ENCODE data around the gene CISD1. TPM values are rescaled to one million over a fixed set of nuclear protein-coding genes. Genes with fewer than 3 reads are reported as not detected.

CISD1 gene
- total and polyA plus RNA-seq, 2 of the 4 experiments (the other 2 are of a cell fraction), result 28.2 to 34.6 TPM

GRCh38 chr10:58239561-58240169 lies 29.3 kb upstream of the CISD1 start:
- intact Hi-C loops (cut with micrococcal nuclease), result loop anchor here (10.0 kb wide), 1 partner anchor 1425 kb away; no protein-coding TSS in a partner anchor
- no peaks in the 10 kb centered on the region for H3K27me3 ChIP-seq (ENCODE audit: control insufficient read depth, insufficient read depth, low read length)
- ATAC-seq (ENCODE audit: low read depth) (peak; percentile 31), DNase-seq (no peak)
- dilution Hi-C loops (cut with HindIII; ENCODE audit: low sequenced_read_pairs, unreplicated experiment), result no loop called here
- H2BK15ac ChIP-seq (ENCODE audit: low read depth, low read length), result peak overlapping the region; percentile 20; the same call in 1 of the 3 replicates
- H3K4me1 ChIP-seq (ENCODE audit: control insufficient read depth, insufficient read depth, low read length), result peaks cover 18% of the 10 kb centered on the region
- H2BK20ac ChIP-seq (ENCODE audit: low read depth, low read length), result no peak overlapping the region
- H3K18ac ChIP-seq (ENCODE audit: low read depth, low read length), result peak overlapping the region; percentile 47; the same call in 1 of the 2 replicates
- H3K9ac ChIP-seq (ENCODE audit: low read depth, low read length), result no peak overlapping the region
- H3K36me3 ChIP-seq (ENCODE audit: control insufficient read depth, insufficient read depth, low read length), result peaks cover 5% of the 10 kb centered on the region
- no peak overlapping the region for H3K4me3 ChIP-seq (ENCODE audit: insufficient read depth, low read depth, low read length)
- peaks cover 20 to 34% of the 10 kb centered on the region in 2 experiments for H3K79me1 ChIP-seq (ENCODE audit: low read depth in 1 of 2, low read length in 2 of 2)
- H3K23ac ChIP-seq (ENCODE audit: low read depth, low read length), result no peak overlapping the region
- in situ Hi-C loops (cut with MboI; ENCODE audit: low sequenced_read_pairs), result no loop called here
- H2BK5ac ChIP-seq (ENCODE audit: low read depth, low read length, poor library complexity, severe bottlenecking), result peak overlapping the region; percentile 24
- CTCF ChIA-PET, result no interaction called here
- H3K56ac ChIP-seq (ENCODE audit: extremely low read depth, insufficient read depth, low read length), result no peak overlapping the region
- H3K9me3 ChIP-seq (ENCODE audit: control insufficient read depth, insufficient read depth, low read length), result no peaks in the 10 kb centered on the region
- no peak overlapping the region for H3K27ac ChIP-seq (ENCODE audit: insufficient read depth, low read length)
- no peak overlapping the region for H2AFZ ChIP-seq (replicated peaks; ENCODE audit: low read length, poor library complexity)
- H2BK120ac ChIP-seq (ENCODE audit: low read depth, low read length), result peak overlapping the region; percentile 9; the same call in 1 of the 2 replicates
- POLR2A ChIA-PET (ENCODE audit: unreplicated experiment), result interaction anchor here (0.6 kb wide), 1 partner anchor 1718 kb away, joined by 17 read pairs; no protein-coding TSS in a partner anchor
- WGBS, 2 experiments (ENCODE audit: extremely low coverage in 2 of 2, insufficient read length in 1 of 2), result no CpG with 5 or more reads among the region's 5 CpGs
- H2AK9ac ChIP-seq (replicated peaks; ENCODE audit: low read depth, low read length, poor library complexity), result no peak overlapping the region
- peak overlapping the region; percentile 11; the same call in 1 of the 2 replicates for H4K91ac ChIP-seq (ENCODE audit: insufficient read depth, low read depth, low read length)
- no peak overlapping the region for H3K4ac ChIP-seq (ENCODE audit: low read depth, low read length)
- no peak overlapping the region for H4K5ac ChIP-seq (ENCODE audit: low read depth, low read length)
- H4K20me1 ChIP-seq (ENCODE audit: insufficient read depth, low read length), result no peaks in the 10 kb centered on the region
- H3K4me2 ChIP-seq (ENCODE audit: low read depth, low read length), result no peak overlapping the region
- TF ChIP-seq RAD21 (IDR thresholded peaks at IDR 0.05; ENCODE audit: low read length), result no peak
- no peak for TF ChIP-seq NFE2L2 (IDR thresholded peaks at IDR 0.05; ENCODE audit: low read depth, low read length)
- TF ChIP-seq RCOR1 (IDR thresholded peaks at IDR 0.05; ENCODE audit: insufficient replicate concordance, low read length), result no peak
- no peak for TF ChIP-seq MXI1 (IDR thresholded peaks at IDR 0.05; ENCODE audit: borderline replicate concordance, low read depth, low read length)
- no peak for TF ChIP-seq ELK1 (IDR thresholded peaks at IDR 0.05; ENCODE audit: borderline replicate concordance, low read depth, low read length)
- no peak for TF ChIP-seq FOS (IDR thresholded peaks at IDR 0.05; ENCODE audit: low read depth, low read length)
- H2AK5ac ChIP-seq (ENCODE audit: low read depth, low read length), result no peak overlapping the region
- BruUV-seq (replicated peaks), result no TSS peak
- no peak overlapping the region for H4K8ac ChIP-seq (ENCODE audit: low read depth in 2 of 2, low read length in 2 of 2)
- H3K14ac ChIP-seq (replicated peaks; ENCODE audit: low read depth, low read length), result no peak overlapping the region; the same call in 1 of the 2 replicates
- peaks cover 8% of the 10 kb centered on the region for H3K9me1 ChIP-seq (ENCODE audit: insufficient read depth, low read length)
